Endothelial cell (in vitro differentiated cells): ENCODE results near the gene NRCAM. TPM values are rescaled to one million over a fixed set of nuclear protein-coding genes. Genes with fewer than 3 reads are reported as not detected.

Source experiments
- DNase-seq: peaks from one replicate; pipeline ENCODE4 v3.0.0; 2021; ENCODE audit warnings: low spot score
- H3K27ac Mint-ChIP-seq: one replicate; pipeline ENCODE4 v1.8.0; 2021; ENCODE audit warnings: mixed read lengths, inconsistent platforms; ENCODE audit not compliant: unreplicated experiment
- H3K27me3 Mint-ChIP-seq: one replicate; pipeline ENCODE4 v1.8.0; 2021; ENCODE audit warnings: mild to moderate bottlenecking, moderate library complexity, mixed read lengths, inconsistent platforms; ENCODE audit not compliant: unreplicated experiment
- H3K36me3 Mint-ChIP-seq: one replicate; pipeline ENCODE4 v1.8.0; 2021; ENCODE audit warnings: mild to moderate bottlenecking, low read depth, mixed read lengths, inconsistent platforms; ENCODE audit not compliant: unreplicated experiment
- H3K4me1 Mint-ChIP-seq: one replicate; pipeline ENCODE4 v1.8.0; 2021; ENCODE audit warnings: mild to moderate bottlenecking, mixed read lengths, inconsistent platforms; ENCODE audit not compliant: unreplicated experiment
- H3K4me3 Mint-ChIP-seq: one replicate; pipeline ENCODE4 v1.8.0; 2021; ENCODE audit warnings: mild to moderate bottlenecking, mixed read lengths, inconsistent platforms; ENCODE audit not compliant: unreplicated experiment
- H3K9me3 Mint-ChIP-seq: one replicate; pipeline ENCODE4 v1.8.0; 2021; ENCODE audit warnings: mixed read lengths, inconsistent platforms; ENCODE audit not compliant: unreplicated experiment
- total RNA-seq: library from RNA; stranded (reverse); fragmentation: NEBNext Ultra II Directional; extraction: Animal tissue kit (Norgen Biotek cat#: 25700); gene quantifications from one replicate; pipeline ENCODE4 v1.2.1, GENCODE V29; 2021; ENCODE audit not compliant: unreplicated experiment
- TF ChIP-seq, protein P1 (sequence below): fragments of 200-600 bp; sonication (generic); IDR thresholded peaks from one replicate; pipeline ENCODE4 v1.5.0; 2021; ENCODE audit warnings: antibody characterized with exemption; ENCODE audit not compliant: unreplicated experiment

Gene NRCAM
- total RNA-seq, 1 donor from 2014 or later: 2.2 TPM

DNA sequence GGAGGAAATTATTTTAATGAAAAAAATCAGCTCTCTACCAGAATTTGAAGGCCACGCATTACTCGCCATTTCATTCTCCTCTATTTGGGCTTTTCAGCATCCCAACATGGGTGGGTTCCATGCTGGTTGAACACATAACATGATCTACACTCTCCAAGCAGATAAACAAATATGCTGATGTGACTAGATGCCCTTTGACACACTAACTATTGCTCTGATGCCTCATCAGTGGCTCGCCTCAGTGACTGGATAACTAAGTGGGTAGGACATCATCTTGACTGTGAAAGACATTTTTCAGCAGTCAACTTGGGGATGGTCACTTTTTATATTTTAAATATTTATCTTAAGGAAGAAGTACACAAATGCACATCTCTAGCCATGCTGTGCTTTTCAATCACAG is 212.1 kb downstream of the NRCAM start:
- H3K4me1 Mint-ChIP-seq: peaks cover 16% of the 10 kb centered on the region
- H3K27me3 Mint-ChIP-seq: peaks cover 2% of the 10 kb centered on the region
- H3K4me3 Mint-ChIP-seq: no peak overlapping the region
- H3K36me3 Mint-ChIP-seq: no peaks in the 10 kb centered on the region
- TF ChIP-seq, protein P1, sequence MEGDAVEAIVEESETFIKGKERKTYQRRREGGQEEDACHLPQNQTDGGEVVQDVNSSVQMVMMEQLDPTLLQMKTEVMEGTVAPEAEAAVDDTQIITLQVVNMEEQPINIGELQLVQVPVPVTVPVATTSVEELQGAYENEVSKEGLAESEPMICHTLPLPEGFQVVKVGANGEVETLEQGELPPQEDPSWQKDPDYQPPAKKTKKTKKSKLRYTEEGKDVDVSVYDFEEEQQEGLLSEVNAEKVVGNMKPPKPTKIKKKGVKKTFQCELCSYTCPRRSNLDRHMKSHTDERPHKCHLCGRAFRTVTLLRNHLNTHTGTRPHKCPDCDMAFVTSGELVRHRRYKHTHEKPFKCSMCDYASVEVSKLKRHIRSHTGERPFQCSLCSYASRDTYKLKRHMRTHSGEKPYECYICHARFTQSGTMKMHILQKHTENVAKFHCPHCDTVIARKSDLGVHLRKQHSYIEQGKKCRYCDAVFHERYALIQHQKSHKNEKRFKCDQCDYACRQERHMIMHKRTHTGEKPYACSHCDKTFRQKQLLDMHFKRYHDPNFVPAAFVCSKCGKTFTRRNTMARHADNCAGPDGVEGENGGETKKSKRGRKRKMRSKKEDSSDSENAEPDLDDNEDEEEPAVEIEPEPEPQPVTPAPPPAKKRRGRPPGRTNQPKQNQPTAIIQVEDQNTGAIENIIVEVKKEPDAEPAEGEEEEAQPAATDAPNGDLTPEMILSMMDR: no peak
- no peak for DNase-seq
- no peaks in the 10 kb centered on the region for H3K9me3 Mint-ChIP-seq
- no peak overlapping the region for H3K27ac Mint-ChIP-seq

DNA sequence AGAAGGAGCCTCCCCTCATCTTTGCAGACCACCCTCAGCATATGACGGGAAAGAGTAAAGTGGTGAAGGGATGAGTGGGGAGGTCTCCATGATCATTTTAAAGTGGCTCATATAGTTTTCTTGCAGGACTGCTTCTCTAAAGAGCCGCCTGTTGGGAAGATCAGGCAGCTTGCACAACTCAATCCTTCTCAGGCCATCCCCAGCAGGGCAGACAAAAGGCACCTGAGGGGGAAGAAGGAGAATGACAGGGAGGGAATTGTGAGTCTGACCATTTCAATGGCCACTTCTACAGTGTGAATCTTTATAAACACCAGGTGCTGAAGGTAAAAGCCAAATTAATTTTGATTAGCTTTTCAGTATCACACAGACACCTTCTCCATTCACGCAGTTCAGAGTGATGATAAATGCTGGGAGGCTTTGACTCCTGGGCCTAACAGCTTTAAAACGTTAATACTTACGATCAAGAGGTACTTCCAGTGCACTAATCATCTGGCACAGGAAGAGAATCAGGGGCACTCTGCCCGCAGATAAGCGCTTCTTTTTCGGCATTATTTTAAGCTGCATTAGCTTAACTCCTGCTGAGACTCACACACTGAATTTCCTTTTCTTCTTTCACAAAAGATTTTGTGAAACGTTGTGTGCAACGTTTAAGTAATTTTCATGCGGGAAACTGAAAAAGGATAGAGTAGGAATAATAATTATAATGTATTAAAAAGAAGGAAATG is 216.6 kb downstream of the NRCAM start:
- DNase-seq: no peak
- H3K27ac Mint-ChIP-seq: no peak overlapping the region
- peaks cover 33% of the 10 kb centered on the region for H3K4me1 Mint-ChIP-seq
- TF ChIP-seq, protein P1: no peak
- H3K27me3 Mint-ChIP-seq: no peaks in the 10 kb centered on the region
- H3K36me3 Mint-ChIP-seq: no peaks in the 10 kb centered on the region
- no peaks in the 10 kb centered on the region for H3K9me3 Mint-ChIP-seq
- no peak overlapping the region for H3K4me3 Mint-ChIP-seq

- H3K36me3 Mint-ChIP-seq: no peaks in the 10 kb centered on the region
- no peaks in the 10 kb centered on the region for H3K27me3 Mint-ChIP-seq
- TF ChIP-seq, protein P1: no peak
- H3K27ac Mint-ChIP-seq: no peak overlapping the region
- no peaks in the 10 kb centered on the region for H3K9me3 Mint-ChIP-seq
- peaks cover 48% of the 10 kb centered on the region for H3K4me1 Mint-ChIP-seq
- DNase-seq: no peak
- no peak overlapping the region for H3K4me3 Mint-ChIP-seq
Measured at GRCh38 chr7:108236681-108237415, 219.4 kb downstream of the NRCAM start.

DNA sequence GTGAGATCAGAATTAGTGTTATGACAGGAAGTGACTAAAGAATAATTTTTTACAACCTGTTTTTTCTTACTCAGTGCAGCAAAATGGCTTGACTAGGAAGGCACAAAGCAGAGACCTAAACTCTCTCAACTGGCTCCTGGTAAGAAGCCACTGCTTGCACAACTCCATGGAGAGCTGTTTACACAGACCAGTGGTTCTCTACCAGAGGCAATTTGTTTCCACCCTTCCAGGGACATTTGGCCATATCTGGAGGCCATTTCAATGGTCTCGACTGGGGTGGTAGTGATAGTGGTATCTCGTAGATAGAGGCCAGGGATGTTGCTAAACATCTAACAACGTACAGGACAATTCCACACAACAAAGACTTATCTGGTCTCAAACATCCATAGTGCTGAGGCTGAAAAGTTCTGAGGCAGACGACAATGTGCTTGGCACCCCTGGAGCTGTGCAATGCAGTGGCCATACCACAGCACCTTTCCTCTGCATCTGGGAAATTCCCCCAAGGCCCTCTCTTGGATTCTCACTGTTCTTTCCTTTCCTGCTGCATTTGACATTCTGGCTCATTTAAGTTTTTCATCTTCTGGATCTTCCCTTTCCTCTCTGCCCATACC is 220.7 kb downstream of the NRCAM start:
- Mint-ChIP-seq H3K27ac (peak overlapping the region; percentile 65), H3K4me3 (no peak overlapping the region), H3K9me3 (no peaks in the 10 kb centered on the region), H3K4me1 (peaks cover 48% of the 10 kb centered on the region), H3K27me3 (no peaks in the 10 kb centered on the region), H3K36me3 (no peaks in the 10 kb centered on the region)
- TF ChIP-seq, protein P1: no peak
- DNase-seq: no peak
